ENCODE results near the gene TNS3. TPM values are rescaled to one million over a fixed set of nuclear protein-coding genes. Genes with fewer than 3 reads are reported as not detected.

The TNS3 gene
- total RNA-seq, 1 experiment from 2014 or later = 61.7 TPM

DNA sequence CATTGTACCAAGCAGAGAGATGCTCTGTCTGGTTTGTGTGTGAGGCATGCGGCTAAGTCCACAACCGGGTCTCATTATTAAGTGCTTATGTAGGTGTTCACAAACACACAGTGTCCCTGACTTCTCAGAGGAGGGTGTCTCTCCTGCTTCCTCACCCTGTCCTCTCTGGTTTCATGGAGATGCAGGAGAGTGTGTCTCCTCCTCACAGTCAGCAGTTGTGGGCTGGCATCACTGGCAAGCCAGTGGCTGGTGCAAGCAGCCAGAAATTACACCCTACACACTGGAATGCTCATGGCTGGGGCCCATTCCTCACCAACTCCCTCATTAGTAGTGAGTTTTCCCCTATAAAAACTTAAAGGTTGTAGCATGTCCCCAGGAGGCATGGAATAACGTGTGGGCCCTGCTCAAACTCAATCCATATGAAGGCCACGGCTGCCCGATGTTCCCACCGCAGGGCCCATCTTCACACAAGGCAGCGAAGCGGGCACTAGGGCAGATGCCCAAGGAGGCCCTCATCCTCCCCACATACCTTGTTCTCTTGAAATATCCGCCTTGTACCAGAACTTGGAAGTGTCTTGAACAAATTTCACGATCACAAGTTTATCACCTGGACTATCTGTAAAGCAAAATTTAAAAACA, 280.1 kb downstream of the TNS3 start:
- no peak for DNase-seq (ENCODE audit: low read depth, low spot score)

GRCh38 chr7:47301105-47301477, 280.8 kb downstream of the TNS3 start:
- DNase-seq (ENCODE audit: low read depth, low spot score) = no peak
- in situ Hi-C loops (cut with HindIII; ENCODE audit: low pct_unique_long_range_greater_than_20kb, low sequenced_read_pairs) = no loop called here

More for the DNA sequence above, 280.1 kb downstream of the TNS3 start:
- in situ Hi-C loops (cut with HindIII; ENCODE audit: low pct_unique_long_range_greater_than_20kb, low sequenced_read_pairs) = no loop called here

GRCh38 chr7:47300472-47301104, 281.3 kb downstream of the TNS3 start:
- in situ Hi-C loops (cut with HindIII; ENCODE audit: low pct_unique_long_range_greater_than_20kb, low sequenced_read_pairs) = no loop called here
- peak; percentile 97 for DNase-seq (ENCODE audit: low read depth, low spot score)

GRCh38 chr7:47299496-47299895, 282.4 kb downstream of the TNS3 start:
- in situ Hi-C loops (cut with HindIII; ENCODE audit: low pct_unique_long_range_greater_than_20kb, low sequenced_read_pairs) = no loop called here
- no peak for DNase-seq (ENCODE audit: low read depth, low spot score)

GRCh38 chr7:47298636-47299035, 283.3 kb downstream of the TNS3 start:
- in situ Hi-C loops (cut with HindIII; ENCODE audit: low pct_unique_long_range_greater_than_20kb, low sequenced_read_pairs) = no loop called here
- no peak for DNase-seq (ENCODE audit: low read depth, low spot score)

GRCh38 chr7:47297120-47297519, 284.8 kb downstream of the TNS3 start:
- DNase-seq (ENCODE audit: low read depth, low spot score) = no peak
- in situ Hi-C loops (cut with HindIII; ENCODE audit: low pct_unique_long_range_greater_than_20kb, low sequenced_read_pairs) = no loop called here

DNA sequence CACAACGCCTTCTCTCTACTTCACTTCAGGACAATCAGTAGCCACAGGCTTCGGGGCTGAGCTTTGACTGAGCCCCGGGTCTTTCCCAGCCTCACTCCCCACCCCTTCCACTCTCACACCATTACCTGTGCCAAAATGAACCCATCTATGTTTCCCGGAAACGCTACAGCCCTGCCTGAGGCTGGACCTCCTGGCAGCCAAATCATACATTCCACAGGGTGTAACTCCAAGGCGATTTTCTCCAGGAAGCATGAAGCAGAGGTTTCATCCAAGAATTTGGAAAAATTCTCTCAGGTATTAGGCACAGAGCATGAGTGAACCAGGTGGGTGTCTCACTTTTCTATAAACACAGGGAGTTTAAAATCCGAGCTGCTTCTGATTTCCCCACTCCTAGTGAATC, 286.3 kb downstream of the TNS3 start:
- in situ Hi-C loops (cut with HindIII; ENCODE audit: low pct_unique_long_range_greater_than_20kb, low sequenced_read_pairs) = no loop called here
- DNase-seq (ENCODE audit: low read depth, low spot score) = no peak

GRCh38 chr7:47294556-47295222, 287.2 kb downstream of the TNS3 start:
- in situ Hi-C loops (cut with HindIII; ENCODE audit: low pct_unique_long_range_greater_than_20kb, low sequenced_read_pairs) = no loop called here

DNA sequence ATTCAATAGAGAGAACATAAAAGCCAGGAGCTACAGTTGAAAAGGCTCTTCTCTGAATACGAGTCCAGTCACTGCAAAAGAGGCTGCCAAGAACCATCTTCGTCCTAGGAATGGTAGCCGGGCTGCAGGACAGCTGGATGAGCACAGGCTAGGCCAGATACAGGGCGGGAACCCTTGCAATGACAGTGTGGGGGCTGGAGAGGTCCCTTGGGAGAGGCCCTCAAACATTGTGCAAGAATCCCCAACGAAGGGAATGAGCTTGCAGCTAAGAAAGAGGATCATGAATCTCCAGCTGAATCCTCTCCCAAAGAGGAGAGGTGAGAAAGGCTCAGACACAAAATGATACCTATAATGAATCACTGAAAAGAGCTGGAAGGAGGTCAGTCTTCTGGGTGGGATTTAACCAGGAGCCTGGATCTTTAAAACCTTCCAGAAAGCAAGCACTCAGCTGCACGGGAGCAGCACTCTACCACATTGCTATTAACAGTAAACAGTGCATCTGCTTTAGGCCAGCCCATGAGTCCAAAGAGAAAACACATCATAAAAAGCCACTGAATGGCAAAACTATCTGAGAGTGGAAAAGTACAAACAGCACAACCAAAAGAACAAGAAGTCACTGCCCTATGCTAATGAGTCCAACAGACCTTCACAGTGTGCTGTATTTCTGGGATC, 287.9 kb downstream of the TNS3 start:
- in situ Hi-C loops (cut with HindIII; ENCODE audit: low pct_unique_long_range_greater_than_20kb, low sequenced_read_pairs) = no loop called here
- DNase-seq (ENCODE audit: low read depth, low spot score) = no peak

More at GRCh38 chr7:47294556-47295222, 287.2 kb downstream of the TNS3 start:
- no peak for DNase-seq (ENCODE audit: low read depth, low spot score)

- in situ Hi-C loops (cut with HindIII; ENCODE audit: low pct_unique_long_range_greater_than_20kb, low sequenced_read_pairs) = no loop called here
- DNase-seq (ENCODE audit: low read depth, low spot score) = no peak
Measured at GRCh38 chr7:47292832-47293309, 289.0 kb downstream of the TNS3 start.

DNA sequence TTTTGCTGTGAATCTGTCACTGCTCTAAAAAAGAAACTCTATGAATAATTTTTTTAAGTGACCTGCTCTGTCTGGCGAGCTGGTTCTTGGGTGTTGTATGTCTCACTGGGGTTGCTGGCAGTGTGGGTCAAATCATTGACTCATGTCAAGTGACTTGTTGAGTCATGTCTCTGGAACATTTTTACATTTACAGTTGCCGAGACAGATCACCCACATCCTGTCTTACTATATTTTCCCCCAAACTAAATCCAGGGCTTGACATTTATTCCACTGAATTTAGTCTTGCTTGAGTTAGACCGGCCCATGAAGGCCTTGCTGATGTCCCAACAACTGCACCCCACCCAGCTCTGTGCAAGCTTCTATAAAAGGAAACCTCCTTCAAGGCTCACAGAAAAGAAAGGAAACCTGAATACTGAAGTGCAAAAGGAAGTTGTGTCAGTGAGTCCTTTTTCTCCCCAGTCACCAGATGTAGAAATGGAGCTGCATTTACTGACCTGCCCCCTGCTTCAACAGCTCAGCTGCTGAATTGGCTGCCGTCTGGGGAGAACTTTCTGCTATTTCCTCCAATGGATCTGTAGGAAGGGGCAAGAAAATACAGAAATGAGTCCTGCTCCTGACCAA, 290.3 kb downstream of the TNS3 start:
- in situ Hi-C loops (cut with HindIII; ENCODE audit: low pct_unique_long_range_greater_than_20kb, low sequenced_read_pairs) = no loop called here
- DNase-seq (ENCODE audit: low read depth, low spot score) = peak; percentile 44

- in situ Hi-C loops (cut with HindIII; ENCODE audit: low pct_unique_long_range_greater_than_20kb, low sequenced_read_pairs) = no loop called here
- DNase-seq (ENCODE audit: low read depth, low spot score) = no peak
Measured at GRCh38 chr7:47290867-47291266, 291.0 kb downstream of the TNS3 start.

DNA sequence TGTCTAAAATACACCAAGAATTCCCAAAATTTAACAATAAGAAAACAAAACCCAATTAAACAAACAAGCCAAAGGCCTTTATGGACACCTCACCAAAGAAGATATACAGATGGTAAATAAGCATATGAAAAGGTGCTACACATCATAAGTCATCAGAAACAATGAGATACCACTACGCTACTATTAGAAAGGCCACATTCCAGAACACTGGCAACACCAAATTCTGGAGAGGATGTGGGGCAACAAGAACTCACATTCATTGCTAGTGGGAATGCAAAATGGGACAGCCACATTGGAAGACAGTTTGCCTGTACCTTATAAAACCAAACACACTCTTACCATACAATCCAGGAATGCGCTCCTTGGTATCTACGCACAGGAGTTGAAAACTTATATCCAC, 291.4 kb downstream of the TNS3 start:
- in situ Hi-C loops (cut with HindIII; ENCODE audit: low pct_unique_long_range_greater_than_20kb, low sequenced_read_pairs) = no loop called here
- DNase-seq (ENCODE audit: low read depth, low spot score) = no peak

GRCh38 chr7:47288060-47288459, 293.9 kb downstream of the TNS3 start:
- no peak for DNase-seq (ENCODE audit: low read depth, low spot score)
- in situ Hi-C loops (cut with HindIII; ENCODE audit: low pct_unique_long_range_greater_than_20kb, low sequenced_read_pairs) = no loop called here

DNA sequence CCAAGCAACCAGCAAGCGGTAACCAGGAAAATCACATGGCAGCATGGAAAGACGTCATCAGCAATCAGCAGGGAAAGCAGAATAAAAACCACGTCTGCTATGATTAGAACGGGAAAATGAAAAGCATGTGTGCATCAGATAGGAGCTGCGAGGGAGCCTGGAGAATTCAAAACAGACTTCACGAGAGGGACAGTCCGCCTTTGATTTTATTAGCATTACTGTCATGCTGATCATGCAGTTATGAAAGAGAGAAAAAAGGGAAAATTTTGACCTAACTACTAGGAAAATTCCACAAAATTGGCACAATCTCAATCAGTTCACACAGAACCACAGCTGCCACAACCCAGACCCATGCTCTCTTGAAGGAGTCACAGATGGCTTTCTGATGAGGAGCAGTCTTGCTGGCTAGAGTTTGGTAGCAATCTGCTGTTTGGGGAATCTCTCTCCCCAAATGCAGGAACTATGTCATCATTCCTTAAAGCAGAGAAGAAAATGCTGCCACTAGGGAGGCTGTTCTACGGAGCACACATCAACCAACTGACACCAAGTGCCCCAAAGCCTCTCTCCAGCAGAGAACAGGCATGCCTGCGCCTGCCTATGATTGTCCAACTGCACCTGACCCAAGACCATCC, 295.9 kb downstream of the TNS3 start:
- in situ Hi-C loops (cut with HindIII; ENCODE audit: low pct_unique_long_range_greater_than_20kb, low sequenced_read_pairs) = no loop called here
- DNase-seq (ENCODE audit: low read depth, low spot score) = no peak

DNA sequence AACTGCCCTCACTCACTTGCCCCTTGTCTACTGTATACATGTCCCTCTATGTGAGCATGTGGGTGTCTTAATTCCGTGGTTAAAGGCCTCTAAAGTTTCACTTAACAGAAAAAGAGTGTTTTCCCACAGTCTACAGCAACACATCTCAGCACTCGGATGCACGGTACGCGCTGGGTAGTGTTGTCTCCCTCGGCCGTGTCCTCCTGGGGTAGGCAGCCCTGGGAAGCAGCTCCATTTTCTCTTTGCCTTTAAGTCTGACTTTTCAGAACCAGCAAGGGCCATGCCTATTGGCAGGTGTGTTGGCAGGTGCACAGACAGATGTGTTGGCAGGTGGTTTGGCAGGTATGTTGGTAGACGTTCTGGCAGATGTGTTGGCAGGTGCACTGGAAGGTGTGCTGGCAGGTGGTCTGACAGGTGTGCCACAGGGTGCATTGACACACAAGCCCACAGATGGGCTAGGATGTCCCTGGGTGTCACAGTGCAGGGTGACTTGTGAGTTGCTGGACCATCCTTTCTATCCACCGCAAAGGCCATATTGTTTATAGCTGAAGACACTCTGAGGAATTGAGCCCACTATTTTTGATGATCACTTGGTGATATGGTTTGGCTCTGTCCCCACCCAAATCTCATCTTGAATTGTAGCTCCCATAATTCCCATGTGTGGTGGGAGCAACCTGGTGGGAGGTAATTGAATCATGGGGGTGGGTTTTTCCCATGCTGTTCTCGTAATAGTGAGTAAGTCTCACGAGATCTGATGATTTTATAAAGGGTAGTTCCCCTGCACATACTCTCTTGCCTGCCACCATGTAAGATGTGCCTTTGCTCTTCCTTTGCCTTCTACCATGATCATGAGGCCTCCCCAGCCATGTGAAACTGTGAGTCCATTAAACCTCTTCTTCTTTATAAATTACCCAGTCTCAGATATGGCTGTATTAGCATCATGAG, 296.9 kb downstream of the TNS3 start:
- in situ Hi-C loops (cut with HindIII; ENCODE audit: low pct_unique_long_range_greater_than_20kb, low sequenced_read_pairs) = no loop called here
- DNase-seq (ENCODE audit: low read depth, low spot score) = no peak

All from SK-MEL-5 (cell line).